ENCODE data around the gene SERPINI2.

SERPINI2 gene, protein sequence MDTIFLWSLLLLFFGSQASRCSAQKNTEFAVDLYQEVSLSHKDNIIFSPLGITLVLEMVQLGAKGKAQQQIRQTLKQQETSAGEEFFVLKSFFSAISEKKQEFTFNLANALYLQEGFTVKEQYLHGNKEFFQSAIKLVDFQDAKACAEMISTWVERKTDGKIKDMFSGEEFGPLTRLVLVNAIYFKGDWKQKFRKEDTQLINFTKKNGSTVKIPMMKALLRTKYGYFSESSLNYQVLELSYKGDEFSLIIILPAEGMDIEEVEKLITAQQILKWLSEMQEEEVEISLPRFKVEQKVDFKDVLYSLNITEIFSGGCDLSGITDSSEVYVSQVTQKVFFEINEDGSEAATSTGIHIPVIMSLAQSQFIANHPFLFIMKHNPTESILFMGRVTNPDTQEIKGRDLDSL

DNA sequence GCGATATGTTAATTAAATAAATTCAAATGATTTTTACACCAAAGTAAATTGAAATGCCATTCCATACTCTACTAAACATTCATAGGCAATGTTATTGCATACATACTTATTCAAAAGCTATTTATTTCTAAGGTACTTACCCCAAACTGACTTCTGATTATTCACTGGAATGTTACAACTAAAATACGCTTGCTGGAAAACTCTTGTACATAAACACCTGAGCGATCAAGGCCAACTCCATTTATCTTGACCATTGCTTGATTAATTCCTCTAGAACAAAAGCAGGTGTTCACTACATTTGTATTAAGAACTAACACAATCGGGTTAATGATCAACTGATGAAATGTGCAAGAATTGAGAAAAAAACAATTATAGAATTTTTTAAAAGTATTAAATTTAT is at the start of gene SERPINI2:
SERPINI2 (minus strand) TSS at position 180 of the 400 bp plus-strand sequence. CDS start 2,208 bp downstream, outside the sequence.
- DNase-seq: no peak

DNA sequence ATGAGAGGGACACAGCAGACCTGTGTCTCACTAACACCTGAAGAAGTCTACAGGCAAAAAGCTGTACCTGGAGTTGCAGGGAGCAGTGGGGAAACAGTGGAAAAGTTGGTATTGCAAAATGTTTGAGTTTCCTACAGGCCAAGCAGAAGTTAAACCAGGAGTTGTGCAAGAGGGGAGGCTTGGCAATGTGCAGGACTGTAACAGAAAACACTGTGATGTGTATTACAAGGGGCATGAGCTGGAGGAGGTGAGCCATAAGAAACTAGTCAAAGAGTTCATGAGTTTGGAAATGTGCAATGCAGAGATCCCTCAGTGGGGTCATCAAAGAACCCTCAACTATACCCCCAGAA is 47.1 kb upstream of the SERPINI2 start:
- DNase-seq: no peak

DNA sequence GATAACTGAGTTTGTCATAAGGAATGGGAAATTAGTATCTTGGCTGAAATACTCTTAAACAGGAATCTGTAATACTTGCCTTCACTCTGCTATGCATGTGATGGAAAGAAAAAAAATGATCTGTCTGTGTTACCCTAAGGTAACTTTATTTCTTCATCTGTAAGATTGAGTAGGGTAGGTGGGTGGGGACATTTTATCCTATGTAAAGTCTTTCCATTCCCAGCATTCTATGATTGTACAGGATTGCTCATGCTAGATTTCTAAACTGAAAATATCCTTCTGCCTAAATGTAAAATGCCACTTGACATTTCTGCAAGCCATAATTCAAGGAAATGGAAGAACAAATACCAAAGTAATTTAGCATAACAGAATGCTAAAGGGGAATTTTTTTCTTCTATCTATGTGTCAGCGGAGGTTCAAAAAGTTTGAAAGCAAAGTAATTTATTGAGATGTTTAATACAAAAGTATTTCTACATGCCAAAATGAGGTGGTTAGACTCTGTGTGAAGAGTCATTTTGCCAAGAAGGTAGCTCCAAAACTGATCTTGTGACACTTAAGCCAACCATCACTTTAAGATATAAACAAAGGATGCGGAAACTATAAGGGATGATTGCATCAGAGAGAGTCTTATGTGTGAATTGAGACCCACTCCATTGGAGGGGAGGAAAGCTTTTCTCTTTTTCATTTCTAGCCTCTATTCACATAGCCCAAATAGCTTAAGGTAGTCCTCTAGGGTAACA is 46.6 kb upstream of the SERPINI2 start:
- no peak for DNase-seq

- DNase-seq: no peak
Measured at GRCh38 chr3:167507954-167508353, 34.1 kb upstream of the SERPINI2 start.

GRCh38 chr3:167502401-167502800 is 28.6 kb upstream of the SERPINI2 start:
- no peak for DNase-seq

GRCh38 chr3:167501941-167502340 is 28.1 kb upstream of the SERPINI2 start:
- no peak for DNase-seq

GRCh38 chr3:167497903-167498302 is 24.1 kb upstream of the SERPINI2 start:
- DNase-seq: no peak

DNA sequence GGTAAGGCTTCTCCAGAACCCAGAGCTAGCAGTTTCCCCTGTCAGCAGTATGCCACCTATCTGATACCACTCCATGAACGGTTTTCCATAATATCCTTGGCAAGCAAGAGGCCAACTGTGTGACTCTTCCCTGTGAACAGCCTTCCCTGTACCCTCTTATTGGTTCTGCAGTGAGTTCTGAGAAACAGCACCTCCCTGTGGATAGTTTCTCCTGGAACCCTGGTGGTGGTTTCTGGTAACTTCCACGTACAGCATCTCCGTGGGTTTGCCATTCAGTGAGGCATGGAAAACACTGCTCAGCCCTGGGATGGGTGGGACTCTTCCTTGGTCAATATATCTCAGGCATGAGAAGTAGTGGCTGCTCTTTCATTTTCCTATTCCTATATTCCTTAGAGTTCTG is 19.4 kb upstream of the SERPINI2 start:
- no peak for DNase-seq

- no peak for DNase-seq
Measured at GRCh38 chr3:167491621-167492020, 17.8 kb upstream of the SERPINI2 start.

DNA sequence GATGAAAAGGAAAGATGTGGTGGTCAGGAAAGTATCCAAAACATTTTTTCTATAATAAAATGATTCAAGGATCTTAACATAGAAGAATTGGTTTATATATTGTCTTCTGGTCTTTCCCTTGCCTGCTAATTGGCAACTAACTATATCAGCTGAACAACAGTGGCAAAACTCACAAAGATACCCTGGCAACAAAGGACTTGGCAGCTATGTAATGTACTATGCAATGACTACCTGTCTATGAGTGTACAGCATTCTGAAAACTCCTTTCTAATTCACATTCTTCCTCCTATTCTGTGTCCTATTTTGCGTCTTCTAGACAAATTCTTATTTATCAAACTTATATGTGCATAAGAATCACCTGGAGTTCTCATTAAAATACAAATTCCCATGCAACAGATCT is 15.7 kb upstream of the SERPINI2 start:
- DNase-seq: no peak

DNA sequence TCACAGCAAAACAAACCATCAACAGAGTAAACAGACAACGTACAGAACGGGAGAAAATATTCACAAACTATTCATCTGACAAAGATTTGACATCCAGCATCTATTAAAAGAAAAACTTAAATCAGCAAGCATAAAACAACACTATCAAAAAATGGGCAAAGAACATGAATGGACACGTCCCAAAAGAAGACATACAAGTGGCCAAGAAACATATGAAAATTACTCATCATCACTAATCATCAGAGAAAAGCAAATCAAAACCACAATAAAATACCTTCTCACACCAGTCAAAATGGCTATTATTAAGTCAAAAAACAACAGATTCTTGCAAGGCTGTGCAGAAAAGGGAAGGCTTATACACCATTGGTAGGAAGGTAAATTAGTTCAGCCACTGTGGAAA is 13.7 kb upstream of the SERPINI2 start:
- no peak for DNase-seq

DNA sequence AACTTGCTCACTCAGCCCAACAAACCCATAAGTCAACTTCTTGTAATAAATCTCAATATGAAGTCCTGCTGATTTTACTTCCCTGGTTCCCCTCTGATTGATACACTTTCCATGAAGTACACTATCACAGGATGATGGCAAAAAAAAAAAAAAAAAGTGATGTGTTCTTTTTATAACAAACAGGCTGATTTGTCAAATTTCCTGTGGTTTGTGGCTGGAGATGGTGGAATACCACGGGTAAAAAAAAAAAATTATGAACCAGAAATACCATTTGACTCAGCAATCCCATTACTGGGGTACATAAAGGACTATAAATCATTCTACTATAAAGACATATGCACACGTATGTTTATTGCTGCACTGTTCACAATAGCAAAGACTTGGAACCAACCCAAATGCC is 10.7 kb upstream of the SERPINI2 start:
- no peak for DNase-seq

GRCh38 chr3:167483708-167484475 is 10.1 kb upstream of the SERPINI2 start:
- DNase-seq: no peak

DNA sequence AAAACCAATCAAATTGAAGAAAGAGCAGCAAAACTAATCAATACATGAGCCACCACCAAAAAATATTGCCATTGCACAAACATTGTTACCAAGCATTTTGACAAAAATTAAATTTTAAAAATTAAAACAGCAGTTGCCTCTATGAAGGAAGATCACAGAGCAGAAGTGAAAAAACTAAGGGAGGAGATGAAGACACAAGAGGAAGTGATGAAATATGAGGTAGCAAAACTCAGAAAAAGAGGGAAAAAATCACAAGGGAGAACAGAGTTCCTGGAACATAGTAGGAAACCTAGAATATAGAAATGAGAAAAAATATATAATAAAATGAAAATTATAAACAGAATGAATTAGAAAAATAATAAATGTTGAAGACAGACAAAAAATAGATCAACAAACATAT is 7.3 kb upstream of the SERPINI2 start:
- DNase-seq: no peak

GRCh38 chr3:167480748-167481147 is 6.9 kb upstream of the SERPINI2 start:
- no peak for DNase-seq

DNA sequence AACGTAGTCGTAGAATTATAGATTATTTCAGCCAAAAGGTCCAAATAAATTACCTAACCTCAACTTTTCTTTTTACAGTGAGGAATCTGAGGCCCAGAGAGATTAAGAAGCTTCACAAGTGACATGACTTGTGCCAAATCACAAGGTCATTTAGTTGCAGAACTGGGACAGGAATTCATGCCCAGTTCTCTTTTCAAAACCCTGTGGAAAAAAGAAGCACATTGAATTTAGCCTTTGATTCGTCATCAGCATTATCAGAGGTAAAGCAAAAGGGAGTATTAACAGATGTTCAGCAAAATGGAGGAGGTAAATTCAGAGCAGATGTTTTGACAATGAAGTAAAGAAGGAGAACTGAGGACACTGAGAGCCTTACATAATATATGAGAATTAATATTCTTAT is 4.5 kb downstream of the SERPINI2 start:
- DNase-seq: no peak

GRCh38 chr3:167467848-167468611 is 5.8 kb downstream of the SERPINI2 start:
- no peak for DNase-seq

GRCh38 chr3:167466966-167467365 is 6.9 kb downstream of the SERPINI2 start:
- DNase-seq: no peak

- no peak for DNase-seq
Measured at GRCh38 chr3:167456157-167456799, 17.6 kb downstream of the SERPINI2 start.

GRCh38 chr3:167453815-167454214 is 20.0 kb downstream of the SERPINI2 start:
- no peak for DNase-seq

GRCh38 chr3:167451282-167451681 is 22.6 kb downstream of the SERPINI2 start:
- DNase-seq: no peak

GRCh38 chr3:167450675-167451074 is 23.2 kb downstream of the SERPINI2 start:
- DNase-seq: no peak
